PFSK-1 (cell line): ENCODE measurements around the gene FOXL2NB.

ENCODE experiments used
- POLR2AphosphoS5 ChIP-seq: IDR thresholded peaks from 2 replicates; pipeline ENCODE4 v1.6.1; 2012; ENCODE audit warnings: low read depth, mild to moderate bottlenecking, control low read depth, low read length, moderate library complexity
- SIN3A ChIP-seq: IDR thresholded peaks from 2 replicates; pipeline ENCODE4 v1.6.1; 2012; ENCODE audit warnings: mild to moderate bottlenecking, low read length, moderate library complexity, borderline replicate concordance; ENCODE audit not compliant: insufficient read depth
- TAF1 ChIP-seq: IDR thresholded peaks from 2 replicates; pipeline ENCODE4 v1.6.1; 2012; ENCODE audit warnings: low read length, control low read depth, borderline replicate concordance; ENCODE audit not compliant: insufficient read depth

GRCh38 chr3:138960417-138960852, 13.4 kb downstream of the FOXL2NB start:
- no peak for TF ChIP-seq POLR2AphosphoS5
- TF ChIP-seq TAF1: no peak
- TF ChIP-seq SIN3A: no peak
